ENCODE measurements around the gene KDM8.

- TF ChIP-seq ESRRG (CRISPR knock-in tag; IDR thresholded peaks at IDR 0.05) (no peak), POU6F1 (CRISPR knock-in tag; IDR thresholded peaks at IDR 0.05; ENCODE audit: borderline replicate concordance, low read depth) (no peak), RARB (CRISPR knock-in tag; IDR thresholded peaks at IDR 0.05) (no peak), ZFP30 (CRISPR knock-in tag; IDR thresholded peaks at IDR 0.05) (no peak), ZNF565 (CRISPR knock-in tag; conservative IDR thresholded peaks at IDR 0.05; ENCODE audit: low read depth) (no peak), TSHZ2 (CRISPR knock-in tag; IDR thresholded peaks at IDR 0.05) (no peak), BACH2 (CRISPR knock-in tag; IDR thresholded peaks at IDR 0.05; ENCODE audit: borderline replicate concordance) (no peak)
Measured at GRCh38 chr16:27211026-27211425, 7.7 kb downstream of the KDM8 start.

Measured in SK-N-SH treated with all-trans-retinoic acid at 6 μM for 48 hours (cell line).